ENCODE results near the gene SMNDC1.

GRCh38 chr10:110254467-110254866, 50.3 kb downstream of the SMNDC1 start:
- TF ChIP-seq CTCF (IDR thresholded peaks at IDR 0.05): no peak
- TF ChIP-seq POLR2A (IDR thresholded peaks at IDR 0.05): no peak
- no peak for TF ChIP-seq POLR2AphosphoS5 (IDR thresholded peaks at IDR 0.05; ENCODE audit: insufficient read depth in 1 of 2, low read depth in 1 of 2)
